HepG2 (cell line): ENCODE data around the gene CNTFR.

Experiments
- NBN ChIP-seq: fragments of 450-650 bp; conservative IDR thresholded peaks from 2 replicates; pipeline ENCODE4 v1.6.1; 2017
- ZNF331 ChIP-seq: sonication (generic); formaldehyde crosslinking; IDR thresholded peaks from 2 replicates; pipeline ENCODE4 v1.4.0; 2020; ENCODE audit warnings: missing genetic modification reagents

- TF ChIP-seq ZNF331 (CRISPR knock-in tag) = no peak
- no peak for TF ChIP-seq NBN
These were observed 9.2 kb downstream of the CNTFR start for GRCh38 chr9:34580358-34580757.
